GM23338 (cell line): ENCODE measurements around the gene MPEG1. TPM values are rescaled to one million over a fixed set of nuclear protein-coding genes. Genes with fewer than 3 reads are reported as not detected.

Experiments used
- ATAC-seq: fragments of 200-7000 bp; cut with Tn5 transposase; 3 replicates; pipeline ENCODE4 v1.9.1; 2020
- DNase-seq: peaks from one replicate; pipeline ENCODE4 v3.0.0-alpha.2; 2015; ENCODE audit warnings: low spot score
- H2AFZ ChIP-seq: fragments of 200-600 bp; sonication (generic); 2 replicates; pipeline ENCODE4 v1.8.0; 2016; ENCODE audit warnings: antibody characterized with exemption, mild to moderate bottlenecking, moderate library complexity
- H3F3A ChIP-seq: fragments of 200-600 bp; sonication (generic); replicated peaks from 2 replicates; pipeline ENCODE4 v1.8.0; 2017; ENCODE audit warnings: antibody characterized with exemption, mixed run types, low read depth
- H3K27ac ChIP-seq: fragments of 200-600 bp; sonication (generic); 2 replicates; pipeline ENCODE4 v1.6.1; 2016; ENCODE audit warnings: low read depth
- H3K27me3 ChIP-seq: fragments of 200-600 bp; sonication (generic); 2 replicates; pipeline ENCODE4 v1.8.0; 2016; ENCODE audit warnings: mild to moderate bottlenecking, mixed run types, moderate library complexity; ENCODE audit not compliant: insufficient read depth
- H3K36me3 ChIP-seq: fragments of 200-600 bp; sonication (generic); 2 replicates; pipeline ENCODE4 v1.8.0; 2016; ENCODE audit warnings: mild to moderate bottlenecking; ENCODE audit not compliant: insufficient read depth
- H3K4me1 ChIP-seq: fragments of 200-600 bp; sonication (generic); 2 replicates; pipeline ENCODE4 v1.8.0; 2016; ENCODE audit warnings: mild to moderate bottlenecking, moderate library complexity; ENCODE audit not compliant: insufficient read depth
- H3K4me2 ChIP-seq: fragments of 200-600 bp; sonication (generic); 2 replicates; pipeline ENCODE4 v1.7.1; 2017; ENCODE audit warnings: mixed run types
- H3K4me3 ChIP-seq: fragments of 200-600 bp; sonication (generic); 2 replicates; pipeline ENCODE4 v1.6.1; 2016; ENCODE audit warnings: mixed run types
- H3K79me2 ChIP-seq: fragments of 200-600 bp; sonication (generic); replicated peaks from 2 replicates; pipeline ENCODE4 v1.8.0; 2017; ENCODE audit warnings: mild to moderate bottlenecking; ENCODE audit not compliant: insufficient read depth
- H3K9me2 ChIP-seq: fragments of 200-600 bp; sonication (generic); 2 replicates; pipeline ENCODE4 v1.8.0; 2017; ENCODE audit not compliant: insufficient read depth
- H4K20me1 ChIP-seq: fragments of 200-600 bp; sonication (generic); replicated peaks from 2 replicates; pipeline ENCODE4 v1.8.0; 2017; ENCODE audit warnings: mild to moderate bottlenecking; ENCODE audit not compliant: insufficient read depth
- H3K27ac Mint-ChIP-seq: 2 replicates; pipeline ENCODE4 v1.8.0; 2020; ENCODE audit warnings: inconsistent platforms, mild to moderate bottlenecking, moderate library complexity, mixed read lengths
- H3K27me3 Mint-ChIP-seq: 3 replicates; pipeline ENCODE4 v1.8.0; 2022; ENCODE audit warnings: low read depth, mild to moderate bottlenecking, moderate library complexity, mixed read lengths, inconsistent platforms; ENCODE audit not compliant: insufficient read depth, poor library complexity
- H3K36me3 Mint-ChIP-seq: 3 replicates; pipeline ENCODE4 v1.8.0; 2021; ENCODE audit warnings: low read depth, mild to moderate bottlenecking, inconsistent platforms, moderate library complexity, mixed read lengths
- H3K4me1 Mint-ChIP-seq: 3 replicates; pipeline ENCODE4 v1.8.0; 2020; ENCODE audit warnings: mild to moderate bottlenecking, inconsistent platforms, mixed read lengths
- H3K4me3 Mint-ChIP-seq: 3 replicates; pipeline ENCODE4 v1.8.0; 2021; ENCODE audit warnings: moderate library complexity, mild to moderate bottlenecking, inconsistent platforms, mixed read lengths
- H3K9me3 Mint-ChIP-seq: 3 replicates; pipeline ENCODE4 v1.8.0; 2020; ENCODE audit warnings: moderate library complexity, mild to moderate bottlenecking, inconsistent platforms, mixed read lengths
- CREB1 ChIP-seq: fragments of 250-450 bp; sonication (Bioruptor Pico); IDR thresholded peaks from 2 replicates; pipeline ENCODE4 v1.5.0; 2020; ENCODE audit warnings: low read depth, mild to moderate bottlenecking, moderate library complexity
- CTCF ChIP-seq, 2 experiments: fragments of 200-600 bp in 1 of 2; sonication (generic) in 1 of 2; conservative IDR thresholded peaks; 2 replicates each; pipeline versions ENCODE4 v1.5.1 to v1.6.1; 2016 to 2017; ENCODE audit warnings: antibody characterized with exemption in 2 of 2, low read depth in 2 of 2, mild to moderate bottlenecking in 2 of 2, moderate library complexity in 1 of 2
- EZH2 ChIP-seq: fragments of 200-600 bp; sonication (generic); IDR thresholded peaks from one replicate; pipeline ENCODE4 v1.8.0; 2017; ENCODE audit warnings: antibody characterized with exemption, mild to moderate bottlenecking, low read depth; ENCODE audit not compliant: unreplicated experiment
- EZH2phosphoT487 ChIP-seq: fragments of 200-600 bp; sonication (generic); IDR thresholded peaks from one replicate; pipeline ENCODE4 v1.8.1; 2018; ENCODE audit warnings: antibody characterized with exemption; ENCODE audit not compliant: unreplicated experiment
- JUNB ChIP-seq: IDR thresholded peaks from one replicate; pipeline ENCODE4 v1.6.1; 2016; ENCODE audit warnings: antibody characterized with exemption; ENCODE audit not compliant: unreplicated experiment
- NANOG ChIP-seq: IDR thresholded peaks from 2 replicates; pipeline ENCODE4 v1.6.1; 2016; ENCODE audit warnings: antibody characterized with exemption, borderline replicate concordance
- POLR2AphosphoS5 ChIP-seq: IDR thresholded peaks from 2 replicates; pipeline ENCODE4 v1.6.1; 2016; ENCODE audit warnings: antibody characterized with exemption, low read depth
- STAT1 ChIP-seq: IDR thresholded peaks from one replicate; pipeline ENCODE4 v1.6.1; 2016; ENCODE audit warnings: antibody characterized with exemption; ENCODE audit not compliant: unreplicated experiment
- ZNF114 ChIP-seq: fragments of 250-450 bp; sonication (Bioruptor Pico); IDR thresholded peaks from 2 replicates; pipeline ENCODE4 v1.5.0; 2020; ENCODE audit warnings: mild to moderate bottlenecking, moderate library complexity
- ZNF331 ChIP-seq: fragments of 250-450 bp; sonication (Bioruptor Pico); IDR thresholded peaks from 2 replicates; pipeline ENCODE4 v1.5.0; 2020; ENCODE audit warnings: low read depth, mild to moderate bottlenecking, moderate library complexity
- polyA plus RNA-seq: library from polyadenylated mRNA; unstranded; fragments of >200 nt; fragmentation: Nextera tagmentation; extraction: Ambion mirVana; gene quantifications from 2 replicates; pipeline ENCODE4 v1.2.1, GENCODE V29; 2016
- total RNA-seq: library from RNA; depleted of rRNA; stranded (reverse); fragments of >200 nt; shearing (Covaris generic); gene quantifications from 2 replicates; pipeline ENCODE4 v1.2.3, GENCODE V29; 2014
- TF ChIP-seq, protein P1 (sequence below): IDR thresholded peaks from one replicate; pipeline ENCODE4 v1.6.1; 2018; ENCODE audit warnings: antibody characterized with exemption; ENCODE audit not compliant: unreplicated experiment
- TF ChIP-seq, protein P2 (sequence below): IDR thresholded peaks from 2 replicates; pipeline ENCODE4 v1.6.1; 2016; ENCODE audit warnings: antibody characterized with exemption
- TF ChIP-seq, protein P3 (sequence below): fragments of 250-450 bp; sonication (Bioruptor Pico); IDR thresholded peaks from 2 replicates; pipeline ENCODE4 v1.5.0; 2020; ENCODE audit warnings: mild to moderate bottlenecking, moderate library complexity

MPEG1 gene
- total and polyA plus RNA-seq, 2 experiments from 2014 or later = not detected

- no peaks in the 10 kb centered on the region for H3K9me3 Mint-ChIP-seq
Measured at GRCh38 chr11:59259047-59259446, 46.3 kb upstream of the MPEG1 start.

More at GRCh38 chr11:59259047-59259446, 46.3 kb upstream of the MPEG1 start:
- Histone ChIP-seq H3K9me2 (0 out of 2 replicates have a peak, but pooled peaks cover 7% of the 10 kb centered on the region), H3K4me2 (no peak overlapping the region), H3K27me3 (no peaks in the 10 kb centered on the region), H3K4me3 (no peak overlapping the region), H3K27ac (no peak overlapping the region), H3K36me3 (no peaks in the 10 kb centered on the region), H2AFZ (no peak overlapping the region), H3K79me2 (no peaks in the 10 kb centered on the region), H3F3A (no peaks in the 10 kb centered on the region), H4K20me1 (no peaks in the 10 kb centered on the region), H3K4me1 (peaks cover 5% of the 10 kb centered on the region)
- Mint-ChIP-seq H3K27me3 (no peaks in the 10 kb centered on the region), H3K4me3 (no peak overlapping the region), H3K4me1 (peaks cover 15% of the 10 kb centered on the region), H3K27ac (no peak overlapping the region), H3K36me3 (no peaks in the 10 kb centered on the region)
- DNase-seq (no peak), ATAC-seq (no peak)
- TF ChIP-seq JUNB = no peak
- no peak for TF ChIP-seq EZH2
- TF ChIP-seq CREB1 (CRISPR knock-in tag) = no peak
- no peak for TF ChIP-seq POLR2AphosphoS5
- no peak for TF ChIP-seq STAT1
- TF ChIP-seq, protein P1, sequence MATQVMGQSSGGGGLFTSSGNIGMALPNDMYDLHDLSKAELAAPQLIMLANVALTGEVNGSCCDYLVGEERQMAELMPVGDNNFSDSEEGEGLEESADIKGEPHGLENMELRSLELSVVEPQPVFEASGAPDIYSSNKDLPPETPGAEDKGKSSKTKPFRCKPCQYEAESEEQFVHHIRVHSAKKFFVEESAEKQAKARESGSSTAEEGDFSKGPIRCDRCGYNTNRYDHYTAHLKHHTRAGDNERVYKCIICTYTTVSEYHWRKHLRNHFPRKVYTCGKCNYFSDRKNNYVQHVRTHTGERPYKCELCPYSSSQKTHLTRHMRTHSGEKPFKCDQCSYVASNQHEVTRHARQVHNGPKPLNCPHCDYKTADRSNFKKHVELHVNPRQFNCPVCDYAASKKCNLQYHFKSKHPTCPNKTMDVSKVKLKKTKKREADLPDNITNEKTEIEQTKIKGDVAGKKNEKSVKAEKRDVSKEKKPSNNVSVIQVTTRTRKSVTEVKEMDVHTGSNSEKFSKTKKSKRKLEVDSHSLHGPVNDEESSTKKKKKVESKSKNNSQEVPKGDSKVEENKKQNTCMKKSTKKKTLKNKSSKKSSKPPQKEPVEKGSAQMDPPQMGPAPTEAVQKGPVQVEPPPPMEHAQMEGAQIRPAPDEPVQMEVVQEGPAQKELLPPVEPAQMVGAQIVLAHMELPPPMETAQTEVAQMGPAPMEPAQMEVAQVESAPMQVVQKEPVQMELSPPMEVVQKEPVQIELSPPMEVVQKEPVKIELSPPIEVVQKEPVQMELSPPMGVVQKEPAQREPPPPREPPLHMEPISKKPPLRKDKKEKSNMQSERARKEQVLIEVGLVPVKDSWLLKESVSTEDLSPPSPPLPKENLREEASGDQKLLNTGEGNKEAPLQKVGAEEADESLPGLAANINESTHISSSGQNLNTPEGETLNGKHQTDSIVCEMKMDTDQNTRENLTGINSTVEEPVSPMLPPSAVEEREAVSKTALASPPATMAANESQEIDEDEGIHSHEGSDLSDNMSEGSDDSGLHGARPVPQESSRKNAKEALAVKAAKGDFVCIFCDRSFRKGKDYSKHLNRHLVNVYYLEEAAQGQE = no peak
- TF ChIP-seq NANOG = no peak
- TF ChIP-seq, protein P2, sequence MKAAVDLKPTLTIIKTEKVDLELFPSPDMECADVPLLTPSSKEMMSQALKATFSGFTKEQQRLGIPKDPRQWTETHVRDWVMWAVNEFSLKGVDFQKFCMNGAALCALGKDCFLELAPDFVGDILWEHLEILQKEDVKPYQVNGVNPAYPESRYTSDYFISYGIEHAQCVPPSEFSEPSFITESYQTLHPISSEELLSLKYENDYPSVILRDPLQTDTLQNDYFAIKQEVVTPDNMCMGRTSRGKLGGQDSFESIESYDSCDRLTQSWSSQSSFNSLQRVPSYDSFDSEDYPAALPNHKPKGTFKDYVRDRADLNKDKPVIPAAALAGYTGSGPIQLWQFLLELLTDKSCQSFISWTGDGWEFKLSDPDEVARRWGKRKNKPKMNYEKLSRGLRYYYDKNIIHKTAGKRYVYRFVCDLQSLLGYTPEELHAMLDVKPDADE = no peak
- no peak for TF ChIP-seq ZNF331
- TF ChIP-seq EZH2phosphoT487 = no peak
- no peak for TF ChIP-seq CTCF (conservative IDR thresholded peaks at IDR 0.05; ENCODE audit: low read depth in 2 of 2)
- TF ChIP-seq, protein P3, sequence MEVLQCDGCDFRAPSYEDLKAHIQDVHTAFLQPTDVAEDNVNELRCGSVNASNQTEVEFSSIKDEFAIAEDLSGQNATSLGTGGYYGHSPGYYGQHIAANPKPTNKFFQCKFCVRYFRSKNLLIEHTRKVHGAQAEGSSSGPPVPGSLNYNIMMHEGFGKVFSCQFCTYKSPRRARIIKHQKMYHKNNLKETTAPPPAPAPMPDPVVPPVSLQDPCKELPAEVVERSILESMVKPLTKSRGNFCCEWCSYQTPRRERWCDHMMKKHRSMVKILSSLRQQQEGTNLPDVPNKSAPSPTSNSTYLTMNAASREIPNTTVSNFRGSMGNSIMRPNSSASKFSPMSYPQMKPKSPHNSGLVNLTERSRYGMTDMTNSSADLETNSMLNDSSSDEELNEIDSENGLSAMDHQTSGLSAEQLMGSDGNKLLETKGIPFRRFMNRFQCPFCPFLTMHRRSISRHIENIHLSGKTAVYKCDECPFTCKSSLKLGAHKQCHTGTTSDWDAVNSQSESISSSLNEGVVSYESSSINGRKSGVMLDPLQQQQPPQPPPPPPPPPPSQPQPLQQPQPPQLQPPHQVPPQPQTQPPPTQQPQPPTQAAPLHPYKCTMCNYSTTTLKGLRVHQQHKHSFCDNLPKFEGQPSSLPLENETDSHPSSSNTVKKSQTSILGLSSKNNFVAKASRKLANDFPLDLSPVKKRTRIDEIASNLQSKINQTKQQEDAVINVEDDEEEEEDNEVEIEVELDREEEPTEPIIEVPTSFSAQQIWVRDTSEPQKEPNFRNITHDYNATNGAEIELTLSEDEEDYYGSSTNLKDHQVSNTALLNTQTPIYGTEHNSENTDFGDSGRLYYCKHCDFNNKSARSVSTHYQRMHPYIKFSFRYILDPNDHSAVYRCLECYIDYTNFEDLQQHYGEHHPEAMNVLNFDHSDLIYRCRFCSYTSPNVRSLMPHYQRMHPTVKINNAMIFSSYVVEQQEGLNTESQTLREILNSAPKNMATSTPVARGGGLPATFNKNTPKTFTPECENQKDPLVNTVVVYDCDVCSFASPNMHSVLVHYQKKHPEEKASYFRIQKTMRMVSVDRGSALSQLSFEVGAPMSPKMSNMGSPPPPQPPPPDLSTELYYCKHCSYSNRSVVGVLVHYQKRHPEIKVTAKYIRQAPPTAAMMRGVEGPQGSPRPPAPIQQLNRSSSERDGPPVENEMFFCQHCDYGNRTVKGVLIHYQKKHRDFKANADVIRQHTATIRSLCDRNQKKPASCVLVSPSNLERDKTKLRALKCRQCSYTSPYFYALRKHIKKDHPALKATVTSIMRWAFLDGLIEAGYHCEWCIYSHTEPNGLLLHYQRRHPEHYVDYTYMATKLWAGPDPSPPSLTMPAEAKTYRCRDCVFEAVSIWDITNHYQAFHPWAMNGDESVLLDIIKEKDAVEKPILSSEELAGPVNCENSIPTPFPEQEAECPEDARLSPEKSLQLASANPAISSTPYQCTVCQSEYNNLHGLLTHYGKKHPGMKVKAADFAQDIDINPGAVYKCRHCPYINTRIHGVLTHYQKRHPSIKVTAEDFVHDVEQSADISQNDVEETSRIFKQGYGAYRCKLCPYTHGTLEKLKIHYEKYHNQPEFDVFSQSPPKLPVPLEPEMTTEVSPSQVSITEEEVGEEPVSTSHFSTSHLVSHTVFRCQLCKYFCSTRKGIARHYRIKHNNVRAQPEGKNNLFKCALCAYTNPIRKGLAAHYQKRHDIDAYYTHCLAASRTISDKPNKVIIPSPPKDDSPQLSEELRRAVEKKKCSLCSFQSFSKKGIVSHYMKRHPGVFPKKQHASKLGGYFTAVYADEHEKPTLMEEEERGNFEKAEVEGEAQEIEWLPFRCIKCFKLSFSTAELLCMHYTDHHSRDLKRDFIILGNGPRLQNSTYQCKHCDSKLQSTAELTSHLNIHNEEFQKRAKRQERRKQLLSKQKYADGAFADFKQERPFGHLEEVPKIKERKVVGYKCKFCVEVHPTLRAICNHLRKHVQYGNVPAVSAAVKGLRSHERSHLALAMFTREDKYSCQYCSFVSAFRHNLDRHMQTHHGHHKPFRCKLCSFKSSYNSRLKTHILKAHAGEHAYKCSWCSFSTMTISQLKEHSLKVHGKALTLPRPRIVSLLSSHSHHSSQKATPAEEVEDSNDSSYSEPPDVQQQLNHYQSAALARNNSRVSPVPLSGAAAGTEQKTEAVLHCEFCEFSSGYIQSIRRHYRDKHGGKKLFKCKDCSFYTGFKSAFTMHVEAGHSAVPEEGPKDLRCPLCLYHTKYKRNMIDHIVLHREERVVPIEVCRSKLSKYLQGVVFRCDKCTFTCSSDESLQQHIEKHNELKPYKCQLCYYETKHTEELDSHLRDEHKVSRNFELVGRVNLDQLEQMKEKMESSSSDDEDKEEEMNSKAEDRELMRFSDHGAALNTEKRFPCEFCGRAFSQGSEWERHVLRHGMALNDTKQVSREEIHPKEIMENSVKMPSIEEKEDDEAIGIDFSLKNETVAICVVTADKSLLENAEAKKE (CRISPR knock-in tag) = no peak
- TF ChIP-seq ZNF114 = no peak
